ENCODE measurements around the gene PLCG2.

The PLCG2 gene

GRCh38 chr16:81987121-81987520, 208.0 kb downstream of the PLCG2 start:
- H3K36me3 ChIP-seq (ENCODE audit: insufficient read depth, low read length): no peaks in the 10 kb centered on the region
- TF ChIP-seq CTCF (IDR thresholded peaks at IDR 0.05; ENCODE audit: borderline replicate concordance, extremely low read depth, low read length, poor library complexity, severe bottlenecking) (no peak), EZH2 (IDR thresholded peaks at IDR 0.05; ENCODE audit: borderline replicate concordance, low read depth, low read length, severe bottlenecking) (no peak)
- no peaks in the 10 kb centered on the region for H3K79me2 ChIP-seq (ENCODE audit: insufficient read depth, low read length)
- ATAC-seq (ENCODE audit: insufficient read depth, low read depth): no peak
- no peak overlapping the region for H3K4me3 ChIP-seq (ENCODE audit: low read depth in 1 of 2, low read length in 2 of 2)
- no peaks in the 10 kb centered on the region for H3K9me3 ChIP-seq (ENCODE audit: insufficient read depth, low read length, severe bottlenecking)
- no peak overlapping the region for H2AFZ ChIP-seq (ENCODE audit: low read depth, low read length)
- no peaks in the 10 kb centered on the region for H3K4me1 ChIP-seq (ENCODE audit: insufficient read depth, low read length)
- H4K20me1 ChIP-seq (ENCODE audit: insufficient read depth, low read length): no peaks in the 10 kb centered on the region
- H3K9ac ChIP-seq (ENCODE audit: low read depth, low read length): no peak overlapping the region
- DNase-seq: no peak
- H3K27ac ChIP-seq (ENCODE audit: low read length): no peak overlapping the region
- no peak overlapping the region for H3K4me2 ChIP-seq (ENCODE audit: insufficient read depth, low read length)
- no peaks in the 10 kb centered on the region for H3K27me3 ChIP-seq (ENCODE audit: insufficient read depth, low read length, poor library complexity)

GRCh38 chr16:81987706-81988105, 208.6 kb downstream of the PLCG2 start:
- TF ChIP-seq CTCF (IDR thresholded peaks at IDR 0.05; ENCODE audit: borderline replicate concordance, extremely low read depth, low read length, poor library complexity, severe bottlenecking) (no peak), EZH2 (IDR thresholded peaks at IDR 0.05; ENCODE audit: borderline replicate concordance, low read depth, low read length, severe bottlenecking) (no peak)
- Histone ChIP-seq H3K4me2 (ENCODE audit: insufficient read depth, low read length) (no peak overlapping the region), H3K27me3 (ENCODE audit: insufficient read depth, low read length, poor library complexity) (no peaks in the 10 kb centered on the region), H3K4me1 (ENCODE audit: insufficient read depth, low read length) (no peaks in the 10 kb centered on the region), H2AFZ (ENCODE audit: low read depth, low read length) (no peak overlapping the region), H4K20me1 (ENCODE audit: insufficient read depth, low read length) (no peaks in the 10 kb centered on the region), H3K9me3 (ENCODE audit: insufficient read depth, low read length, severe bottlenecking) (no peaks in the 10 kb centered on the region), H3K79me2 (ENCODE audit: insufficient read depth, low read length) (no peaks in the 10 kb centered on the region), H3K27ac (ENCODE audit: low read length) (no peak overlapping the region), H3K4me3 (ENCODE audit: low read depth in 1 of 2, low read length in 2 of 2) (no peak overlapping the region), H3K9ac (ENCODE audit: low read depth, low read length) (no peak overlapping the region), H3K36me3 (ENCODE audit: insufficient read depth, low read length) (no peaks in the 10 kb centered on the region)
- no peak for DNase-seq
- ATAC-seq (ENCODE audit: insufficient read depth, low read depth): no peak

GRCh38 chr16:81992859-81993258, 213.8 kb downstream of the PLCG2 start:
- no peak overlapping the region for H3K4me3 ChIP-seq (ENCODE audit: low read depth in 1 of 2, low read length in 2 of 2)
- no peak overlapping the region for H3K9ac ChIP-seq (ENCODE audit: low read depth, low read length)
- H3K36me3 ChIP-seq (ENCODE audit: insufficient read depth, low read length): no peaks in the 10 kb centered on the region
- no peak for ATAC-seq (ENCODE audit: insufficient read depth, low read depth)
- H3K9me3 ChIP-seq (ENCODE audit: insufficient read depth, low read length, severe bottlenecking): no peaks in the 10 kb centered on the region
- no peak overlapping the region for H3K27ac ChIP-seq (ENCODE audit: low read length)
- no peaks in the 10 kb centered on the region for H3K4me1 ChIP-seq (ENCODE audit: insufficient read depth, low read length)
- no peak for TF ChIP-seq CTCF (IDR thresholded peaks at IDR 0.05; ENCODE audit: borderline replicate concordance, extremely low read depth, low read length, poor library complexity, severe bottlenecking)
- peaks cover 3% of the 10 kb centered on the region for H3K27me3 ChIP-seq (ENCODE audit: insufficient read depth, low read length, poor library complexity)
- H2AFZ ChIP-seq (ENCODE audit: low read depth, low read length): no peak overlapping the region
- no peak overlapping the region for H3K4me2 ChIP-seq (ENCODE audit: insufficient read depth, low read length)
- DNase-seq: no peak
- no peaks in the 10 kb centered on the region for H3K79me2 ChIP-seq (ENCODE audit: insufficient read depth, low read length)
- no peaks in the 10 kb centered on the region for H4K20me1 ChIP-seq (ENCODE audit: insufficient read depth, low read length)

GRCh38 chr16:81994485-81994884, 215.4 kb downstream of the PLCG2 start:
- Histone ChIP-seq H3K4me2 (ENCODE audit: insufficient read depth, low read length) (no peak overlapping the region), H3K9me3 (ENCODE audit: insufficient read depth, low read length, severe bottlenecking) (no peaks in the 10 kb centered on the region), H3K4me1 (ENCODE audit: insufficient read depth, low read length) (no peaks in the 10 kb centered on the region), H3K79me2 (ENCODE audit: insufficient read depth, low read length) (no peaks in the 10 kb centered on the region), H3K27ac (ENCODE audit: low read length) (no peak overlapping the region), H3K27me3 (ENCODE audit: insufficient read depth, low read length, poor library complexity) (peaks cover 3% of the 10 kb centered on the region), H3K9ac (ENCODE audit: low read depth, low read length) (no peak overlapping the region), H4K20me1 (ENCODE audit: insufficient read depth, low read length) (no peaks in the 10 kb centered on the region), H3K36me3 (ENCODE audit: insufficient read depth, low read length) (no peaks in the 10 kb centered on the region), H3K4me3 (ENCODE audit: low read depth in 1 of 2, low read length in 2 of 2) (no peak overlapping the region), H2AFZ (ENCODE audit: low read depth, low read length) (no peak overlapping the region)
- TF ChIP-seq CTCF (IDR thresholded peaks at IDR 0.05; ENCODE audit: borderline replicate concordance, extremely low read depth, low read length, poor library complexity, severe bottlenecking) (peak; percentile 25), EZH2 (IDR thresholded peaks at IDR 0.05; ENCODE audit: borderline replicate concordance, low read depth, low read length, severe bottlenecking) (no peak)
- DNase-seq: no peak
- ATAC-seq (ENCODE audit: insufficient read depth, low read depth): no peak

All from DND-41 (cell line).